ENCODE results near the gene HLA-A. TPM values are rescaled to one million over a fixed set of nuclear protein-coding genes. Genes with fewer than 3 reads are reported as not detected.

Gene HLA-A
- total RNA-seq, 4 donors from 2014 or later = 354 to 771 (median 610) TPM

DNA sequence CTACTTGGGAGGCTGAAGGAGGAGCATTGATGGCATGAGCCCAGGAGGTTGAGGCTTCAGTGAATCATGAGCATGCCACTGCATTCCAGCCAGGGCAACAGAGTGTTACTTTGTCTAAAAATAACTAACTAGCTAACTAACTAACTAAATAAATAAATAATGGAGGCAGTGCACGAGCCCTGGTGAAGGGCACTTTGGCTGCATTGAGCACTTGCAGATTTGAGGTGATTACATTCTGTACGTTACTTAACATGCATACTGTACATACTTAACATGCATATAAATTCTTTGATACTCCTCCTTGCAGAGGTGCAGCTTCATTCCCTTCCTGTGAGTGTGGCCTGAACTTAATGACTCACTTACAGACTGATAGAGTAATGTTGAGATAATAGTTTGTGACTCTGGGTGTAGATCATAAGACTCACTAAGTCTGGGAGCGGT, 10.7 kb downstream of the HLA-A start:
- TF ChIP-seq CTCF (IDR thresholded peaks at IDR 0.05) = no peak
- DNase-seq (ENCODE audit: low spot score) (no peak), ATAC-seq (ENCODE audit: low FRiP score) (no peak)

GRCh38 chr6:29953686-29954085, 11.4 kb downstream of the HLA-A start:
- DNase-seq (ENCODE audit: low spot score) = no peak
- ATAC-seq (ENCODE audit: low FRiP score) = no peak
- TF ChIP-seq CTCF (IDR thresholded peaks at IDR 0.05) = no peak

DNA sequence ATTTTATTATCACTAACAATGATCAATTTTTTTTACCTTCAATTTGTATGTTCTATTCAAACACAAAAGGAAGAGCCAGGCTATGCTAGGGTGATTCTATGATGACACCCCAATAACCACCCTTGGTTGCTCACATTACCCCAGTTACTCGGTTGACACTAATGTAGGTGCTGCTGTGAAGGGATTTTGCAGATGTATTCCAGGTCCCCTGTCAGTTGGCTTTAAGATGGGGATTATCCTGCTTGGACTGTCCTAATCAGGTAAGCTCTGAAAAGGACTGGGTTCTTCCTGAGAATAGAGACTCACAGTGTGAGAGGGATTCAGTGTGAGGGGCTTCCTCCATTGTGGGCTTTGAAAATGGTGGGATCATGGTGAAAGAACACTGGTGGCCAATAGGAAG, 11.9 kb downstream of the HLA-A start:
- TF ChIP-seq CTCF (IDR thresholded peaks at IDR 0.05) = no peak
- ATAC-seq (ENCODE audit: low FRiP score) (no peak), DNase-seq (ENCODE audit: low spot score) (no peak)

DNA sequence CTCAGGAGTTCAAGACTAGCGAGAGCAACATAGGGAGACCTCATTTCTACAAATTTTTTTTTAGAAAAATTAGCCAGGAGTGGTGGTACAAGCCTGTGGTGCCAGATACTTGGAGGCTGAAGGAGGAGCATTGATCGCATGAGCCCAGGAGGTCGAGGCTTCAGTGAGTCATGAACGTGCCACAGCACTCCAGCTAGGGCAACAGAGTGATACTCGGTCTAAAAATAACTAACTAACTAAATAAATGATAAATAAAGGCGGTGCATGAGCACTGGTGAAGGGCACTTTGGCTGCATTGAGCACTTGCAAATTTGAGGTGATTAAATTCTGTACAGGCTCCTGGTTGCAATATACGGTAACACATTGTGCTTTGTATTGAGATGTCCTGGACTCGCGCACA, 13.5 kb downstream of the HLA-A start:
- ATAC-seq (ENCODE audit: low FRiP score) (no peak), DNase-seq (ENCODE audit: low spot score) (no peak)
- no peak for TF ChIP-seq CTCF (IDR thresholded peaks at IDR 0.05)

DNA sequence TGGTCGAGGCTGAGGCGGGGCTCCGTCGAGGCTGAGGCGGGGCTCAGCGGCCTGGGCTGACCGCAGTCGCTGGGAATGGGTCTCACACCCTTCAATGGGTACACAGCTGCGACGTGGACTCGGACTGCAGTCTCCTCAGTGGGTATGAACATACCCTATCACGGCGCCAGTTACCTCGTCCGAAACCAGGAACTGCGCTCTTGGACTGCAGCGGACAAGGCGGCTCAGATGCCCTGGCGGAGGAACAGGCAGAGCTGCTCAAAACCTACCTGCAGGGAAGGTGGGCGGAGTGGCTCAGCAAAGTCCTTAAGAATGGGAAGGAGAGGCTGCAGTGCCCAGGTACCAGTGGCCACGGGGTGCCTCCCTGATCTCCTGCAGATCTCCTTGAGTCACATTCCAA, 14.2 kb downstream of the HLA-A start:
- no peak for TF ChIP-seq CTCF (IDR thresholded peaks at IDR 0.05)
- ATAC-seq (ENCODE audit: low FRiP score) (no peak), DNase-seq (ENCODE audit: low spot score) (no peak)

- TF ChIP-seq CTCF (IDR thresholded peaks at IDR 0.05) = no peak
- DNase-seq (ENCODE audit: low spot score) = no peak
- ATAC-seq (ENCODE audit: low FRiP score) = no peak
Observed at GRCh38 chr6:29958046-29958445, 15.7 kb downstream of the HLA-A start.

- DNase-seq (ENCODE audit: low spot score) = no peak
- TF ChIP-seq CTCF (IDR thresholded peaks at IDR 0.05) = no peak
- ATAC-seq (ENCODE audit: low FRiP score) = no peak
Observed at GRCh38 chr6:29958921-29959320, 16.6 kb downstream of the HLA-A start.
